HG02623 (cell line): ENCODE results near the gene CD300H.

Experiments used
- ATAC-seq: cut with Tn5 transposase; IDR thresholded peaks from one replicate; pipeline ENCODE4 v1.9.1; 2021; ENCODE audit warnings: moderate library complexity; ENCODE audit not compliant: unreplicated experiment

Gene CD300H

GRCh38 chr17:74567397-74567796 lies at the start of gene CD300H:
Gene CD300H (minus strand): TSS chr17:74567509.
- ATAC-seq = no peak

GRCh38 chr17:74616696-74617095 lies 49.4 kb upstream of the CD300H start:
- ATAC-seq = no peak

- no peak for ATAC-seq
Measured at GRCh38 chr17:74612046-74612445, 44.7 kb upstream of the CD300H start.

DNA sequence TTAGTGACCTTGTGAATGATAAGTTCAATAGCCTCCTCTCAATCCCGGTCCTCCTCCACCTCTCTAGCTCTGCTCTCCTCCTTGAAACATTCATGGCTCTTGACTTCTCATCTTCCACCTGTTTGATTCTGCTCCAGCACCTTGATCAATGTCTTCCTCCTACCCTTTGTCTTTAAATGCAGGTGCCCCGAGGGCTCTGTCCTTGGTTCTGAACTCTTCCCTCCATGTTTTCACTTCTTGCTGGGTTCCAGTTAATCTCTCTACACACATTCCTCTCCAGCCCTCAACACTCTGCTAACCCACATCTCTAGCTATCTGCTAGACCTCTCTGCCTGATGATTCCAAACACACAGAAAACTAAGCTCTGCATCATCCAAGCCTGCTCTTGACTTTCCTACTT lies 42.8 kb upstream of the CD300H start:
- ATAC-seq = no peak

DNA sequence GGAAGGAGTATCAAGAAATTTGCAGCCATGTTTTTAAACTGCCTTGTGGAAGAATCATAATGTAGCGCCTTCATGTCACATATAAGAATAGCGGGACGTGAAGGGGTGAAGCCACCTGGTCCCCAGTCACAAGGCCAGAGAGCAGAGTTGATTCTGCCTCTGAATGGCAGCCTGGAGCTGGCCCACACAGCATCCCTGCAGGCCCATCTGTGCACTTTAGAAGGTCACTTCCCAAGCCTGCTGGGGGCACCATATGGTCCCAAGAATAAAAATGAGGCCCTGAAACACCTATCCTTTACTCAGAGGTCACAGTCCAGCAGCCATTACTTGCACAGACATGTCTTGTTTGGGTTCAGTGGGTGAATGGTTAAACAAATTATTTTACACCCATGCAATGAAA lies 41.2 kb upstream of the CD300H start:
- ATAC-seq = no peak

- ATAC-seq = no peak
Measured at GRCh38 chr17:74607221-74607620, 39.9 kb upstream of the CD300H start.

DNA sequence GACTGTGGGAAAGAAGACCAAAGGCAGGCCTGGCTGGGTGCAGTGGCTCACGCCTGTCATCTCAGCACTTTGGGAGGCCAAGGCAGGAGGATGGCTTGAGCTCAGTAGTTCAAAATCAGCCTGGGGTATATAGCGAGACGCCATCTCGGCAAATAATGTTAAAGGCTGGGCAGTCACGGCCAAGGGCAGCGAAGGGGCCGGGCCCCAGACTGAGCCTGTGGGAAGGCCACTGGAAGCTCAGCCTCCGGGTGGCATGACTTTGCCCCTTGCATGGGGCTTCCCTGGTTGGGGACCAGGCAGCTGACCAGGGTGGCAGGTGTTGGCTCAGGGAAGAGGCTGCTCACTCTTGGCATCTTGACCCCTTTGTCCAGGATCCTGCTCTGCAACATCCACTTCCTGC lies 38.7 kb upstream of the CD300H start:
- ATAC-seq = no peak

DNA sequence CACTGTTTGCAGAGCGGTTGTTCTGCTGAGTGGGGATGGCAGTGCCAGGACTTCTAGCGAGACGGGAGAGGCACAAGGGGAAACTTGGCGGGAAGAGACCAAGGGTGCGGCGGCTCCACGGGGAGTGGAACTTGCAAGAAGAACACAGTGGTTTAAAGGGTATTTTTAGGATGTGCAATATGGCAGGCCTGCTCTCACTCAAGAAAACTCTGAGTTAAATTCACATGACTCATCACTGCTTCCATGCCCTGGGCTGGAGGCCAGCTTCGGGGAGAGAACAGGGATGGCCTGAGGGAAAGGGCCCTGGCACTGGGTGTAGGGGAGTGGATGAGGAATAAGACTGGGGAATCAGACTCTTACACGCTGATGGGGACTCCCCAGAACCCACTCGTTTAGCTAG lies 38.1 kb upstream of the CD300H start:
- ATAC-seq = no peak

- no peak for ATAC-seq
Measured at GRCh38 chr17:74604761-74605160, 37.5 kb upstream of the CD300H start.

DNA sequence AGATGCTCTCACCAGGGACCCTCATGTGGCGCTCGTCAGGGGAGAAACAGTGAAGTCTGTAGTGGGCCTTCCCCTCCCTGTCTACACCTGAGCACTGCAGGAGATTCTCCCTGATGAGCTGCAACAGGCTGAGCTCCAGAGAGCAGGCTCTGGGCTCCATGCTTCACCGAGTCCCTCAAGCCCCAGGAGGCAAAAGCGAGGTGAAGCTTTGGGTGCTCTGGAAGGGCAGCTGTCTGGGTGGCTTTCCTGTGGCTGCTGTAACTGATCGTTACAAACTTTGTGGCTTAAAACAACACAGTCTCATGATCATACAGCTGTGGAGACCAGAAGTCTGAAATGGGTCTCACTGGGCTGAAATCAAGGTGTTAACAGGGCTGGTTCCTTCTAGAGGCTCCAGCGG lies 36.9 kb upstream of the CD300H start:
- ATAC-seq = no peak

GRCh38 chr17:74603746-74604145 lies 36.4 kb upstream of the CD300H start:
- ATAC-seq = no peak

- ATAC-seq = no peak
Measured at GRCh38 chr17:74603037-74603635, 35.8 kb upstream of the CD300H start.

GRCh38 chr17:74601944-74602572 lies 34.7 kb upstream of the CD300H start:
- no peak for ATAC-seq

- ATAC-seq = no peak
Measured at GRCh38 chr17:74599448-74599939, 32.2 kb upstream of the CD300H start.

- no peak for ATAC-seq
Measured at GRCh38 chr17:74599023-74599399, 31.7 kb upstream of the CD300H start.

DNA sequence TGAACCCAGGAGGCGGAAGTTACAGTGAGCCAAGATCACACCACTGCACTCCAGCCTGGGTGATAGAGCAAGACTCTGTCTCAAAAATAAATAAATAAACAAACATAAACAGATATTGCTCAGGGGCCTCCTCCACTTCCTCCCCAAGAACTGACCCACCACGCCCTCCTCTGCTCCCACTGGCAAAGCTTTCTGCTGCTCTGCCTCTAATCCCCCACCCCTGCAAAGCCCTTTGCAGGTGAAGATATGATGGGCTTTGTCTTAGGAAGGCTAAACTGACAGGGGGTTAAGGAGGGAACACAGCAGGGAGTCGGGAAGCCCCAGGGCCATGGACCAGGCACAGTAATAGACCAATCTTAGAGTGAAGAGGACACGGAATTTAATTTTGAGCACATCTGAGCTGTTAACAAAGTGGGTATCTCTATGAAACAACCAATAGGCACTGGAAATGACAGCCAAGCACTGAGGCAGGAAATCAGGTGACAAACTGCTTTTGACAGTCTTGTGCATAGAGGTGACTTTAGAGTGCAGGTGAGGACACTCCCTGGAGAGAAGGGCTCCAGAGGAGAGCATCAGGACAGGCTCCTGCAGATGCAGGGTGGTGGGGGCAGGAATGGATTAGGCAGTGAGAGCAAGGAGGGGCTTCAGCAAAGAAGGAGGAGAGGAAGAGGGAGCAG lies 31.2 kb upstream of the CD300H start:
- ATAC-seq = no peak

DNA sequence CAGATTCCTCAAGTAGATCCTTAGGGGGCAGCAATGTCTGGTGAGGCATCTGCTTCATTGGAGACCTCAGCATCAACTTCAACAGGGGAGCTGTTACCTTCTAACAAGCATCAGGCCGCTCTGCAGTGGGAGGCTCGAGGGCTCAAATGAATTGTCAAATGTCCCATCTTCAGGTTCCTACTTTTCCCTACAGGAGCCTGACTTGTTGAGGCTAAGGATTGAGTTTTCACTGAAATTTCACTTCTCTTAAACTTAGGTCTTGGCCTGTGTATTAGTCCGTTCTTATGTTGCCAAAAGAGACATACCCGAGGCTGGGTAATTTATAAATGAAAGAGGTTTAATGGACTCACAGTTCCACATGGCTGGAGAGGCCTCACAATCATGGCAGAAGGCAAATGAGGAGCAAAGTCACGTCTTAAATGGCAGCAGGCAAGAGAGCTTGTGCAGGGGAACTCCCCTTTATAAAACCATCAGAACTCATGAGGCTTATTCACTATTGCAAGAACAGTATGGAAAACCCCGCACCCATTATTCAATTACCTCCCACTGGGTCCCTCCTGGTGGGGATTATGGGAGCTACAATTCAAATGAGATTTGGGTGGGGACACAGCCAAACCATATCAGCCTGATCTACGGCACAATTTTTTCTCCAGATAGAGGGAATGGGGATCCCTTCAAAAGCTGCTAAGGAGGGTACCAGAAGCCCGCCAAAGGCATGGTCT lies 29.9 kb upstream of the CD300H start:
- no peak for ATAC-seq

GRCh38 chr17:74595037-74595750 lies 27.9 kb upstream of the CD300H start:
- no peak for ATAC-seq

DNA sequence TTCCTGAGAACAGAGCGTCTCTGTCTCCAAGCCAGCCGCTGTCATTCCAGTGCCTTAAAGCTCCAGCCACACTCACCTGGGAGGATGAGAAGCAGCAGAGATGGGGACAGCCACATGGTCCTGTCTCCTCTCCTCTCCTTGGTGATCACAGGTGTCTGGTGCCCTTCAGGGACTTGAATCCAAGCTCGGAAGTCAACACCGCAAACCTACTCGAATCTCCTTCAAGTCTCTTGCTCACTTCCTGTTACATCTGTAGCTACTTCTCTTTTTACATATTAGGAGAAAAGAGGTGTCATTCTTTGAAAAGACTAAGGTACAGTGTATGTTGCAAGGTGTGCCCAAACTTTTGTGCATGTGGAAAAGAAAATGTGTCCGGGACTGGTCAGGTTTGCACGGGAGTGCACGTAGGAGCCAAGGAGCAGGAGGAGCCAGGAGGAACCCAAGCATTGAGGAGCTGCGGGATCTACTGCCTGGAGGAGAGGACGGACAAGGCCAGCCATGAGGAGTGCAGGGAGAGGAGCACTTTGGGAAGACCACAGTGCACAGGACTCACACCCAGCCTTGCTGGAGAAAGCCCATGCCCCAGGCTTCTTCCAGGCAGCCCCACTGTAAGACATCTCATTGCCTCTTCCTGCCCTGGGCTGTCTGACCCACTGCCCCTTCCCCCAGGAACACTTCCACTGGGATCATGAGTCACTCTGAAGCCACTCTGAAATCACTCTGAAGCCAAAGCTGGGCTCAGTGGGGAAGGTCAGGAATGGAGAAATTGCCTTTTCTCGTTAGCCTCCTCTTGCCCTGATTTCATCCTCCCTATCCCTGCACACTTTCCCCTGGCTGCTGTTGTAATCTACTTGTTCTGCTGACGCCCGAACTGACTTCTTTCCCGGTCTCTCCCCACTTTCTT lies 25.0 kb upstream of the CD300H start, which contains the start of gene CD300LD:
Gene CD300LD, minus strand, starts transcription at position 197 of the 904 bp plus-strand sequence. Its CDS starts 81 bp downstream, at position 116.
- no peak for ATAC-seq

DNA sequence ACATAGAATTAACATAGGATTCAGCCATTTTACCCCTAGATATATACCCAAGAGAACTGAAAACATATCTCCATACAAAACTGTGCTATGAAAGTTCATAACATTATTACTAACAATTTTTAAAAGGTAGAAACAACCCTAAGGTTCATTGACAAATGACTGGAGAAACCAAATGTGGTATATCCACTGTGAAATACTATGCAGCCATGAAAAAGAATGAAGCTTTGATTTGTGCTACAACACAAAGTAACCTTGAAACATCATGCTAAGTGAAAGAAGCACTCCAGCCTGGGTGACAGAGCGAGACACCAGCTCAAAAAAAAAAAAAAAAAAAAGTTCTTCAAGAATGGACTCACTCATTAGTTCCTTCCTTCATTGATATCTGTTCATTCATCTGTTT lies 24.2 kb upstream of the CD300H start:
- ATAC-seq = no peak
